GM12801 (cell line): ENCODE data around the gene ABHD2.

Experiments used
- TF ChIP-seq, protein P1 (sequence below): IDR thresholded peaks from one replicate; pipeline ENCODE4 v1.5.1; 2011; ENCODE audit warnings: control low read depth; ENCODE audit not compliant: insufficient read length; ENCODE audit errors: extremely low read depth

Gene ABHD2

DNA sequence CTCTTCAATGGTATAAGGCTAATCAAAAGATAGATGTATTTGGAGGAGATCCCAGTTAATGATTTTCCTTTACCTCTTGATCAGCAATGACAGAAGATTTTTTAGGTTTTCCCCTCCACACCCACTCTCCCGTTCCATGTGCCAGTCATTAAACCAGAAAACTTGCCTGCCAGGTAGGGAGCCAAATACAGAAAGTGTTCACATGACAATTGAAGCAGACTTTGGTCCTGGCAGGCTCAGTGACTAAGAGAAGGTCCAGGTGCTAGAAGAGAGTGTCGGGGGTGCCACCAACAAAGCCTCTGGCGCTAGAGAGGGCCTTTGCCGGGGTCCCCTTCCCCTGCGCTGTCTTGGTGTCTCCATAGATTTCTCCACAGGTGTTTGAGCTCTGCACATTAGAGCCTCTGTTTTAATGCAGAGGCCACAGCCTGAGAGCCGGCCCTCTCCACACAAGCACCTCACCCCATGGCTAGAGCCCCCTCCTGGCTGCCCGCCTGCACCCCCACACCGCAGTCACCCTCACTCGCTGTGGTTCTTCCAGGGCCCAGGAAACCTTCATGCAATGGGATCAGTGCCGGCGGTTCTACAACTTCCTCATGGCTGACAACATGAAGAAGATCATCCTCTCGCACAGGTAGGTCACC is 96.8 kb downstream of the ABHD2 start:
- TF ChIP-seq, protein P1, sequence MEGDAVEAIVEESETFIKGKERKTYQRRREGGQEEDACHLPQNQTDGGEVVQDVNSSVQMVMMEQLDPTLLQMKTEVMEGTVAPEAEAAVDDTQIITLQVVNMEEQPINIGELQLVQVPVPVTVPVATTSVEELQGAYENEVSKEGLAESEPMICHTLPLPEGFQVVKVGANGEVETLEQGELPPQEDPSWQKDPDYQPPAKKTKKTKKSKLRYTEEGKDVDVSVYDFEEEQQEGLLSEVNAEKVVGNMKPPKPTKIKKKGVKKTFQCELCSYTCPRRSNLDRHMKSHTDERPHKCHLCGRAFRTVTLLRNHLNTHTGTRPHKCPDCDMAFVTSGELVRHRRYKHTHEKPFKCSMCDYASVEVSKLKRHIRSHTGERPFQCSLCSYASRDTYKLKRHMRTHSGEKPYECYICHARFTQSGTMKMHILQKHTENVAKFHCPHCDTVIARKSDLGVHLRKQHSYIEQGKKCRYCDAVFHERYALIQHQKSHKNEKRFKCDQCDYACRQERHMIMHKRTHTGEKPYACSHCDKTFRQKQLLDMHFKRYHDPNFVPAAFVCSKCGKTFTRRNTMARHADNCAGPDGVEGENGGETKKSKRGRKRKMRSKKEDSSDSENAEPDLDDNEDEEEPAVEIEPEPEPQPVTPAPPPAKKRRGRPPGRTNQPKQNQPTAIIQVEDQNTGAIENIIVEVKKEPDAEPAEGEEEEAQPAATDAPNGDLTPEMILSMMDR, result no peak

DNA sequence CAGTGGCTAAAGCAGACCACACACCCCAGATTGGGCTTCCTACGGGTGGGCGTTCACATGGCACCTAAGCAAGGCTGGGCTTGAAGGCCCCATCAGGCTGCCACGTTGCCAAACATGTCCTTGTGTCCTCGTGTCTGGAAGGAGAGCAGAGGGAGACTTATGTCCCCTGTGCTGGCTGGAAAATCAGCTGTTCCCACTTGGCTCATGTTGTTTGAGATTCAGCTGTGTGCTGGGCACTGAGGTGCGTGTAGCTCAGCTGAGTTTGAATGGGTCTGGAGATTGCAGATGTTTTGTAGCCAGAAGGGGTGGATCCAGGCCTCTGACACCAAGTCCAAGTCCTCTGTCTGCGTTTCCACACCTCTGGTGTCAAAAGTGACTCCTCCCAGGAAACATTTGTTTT is 98.5 kb downstream of the ABHD2 start:
- TF ChIP-seq, protein P1, result no peak

DNA sequence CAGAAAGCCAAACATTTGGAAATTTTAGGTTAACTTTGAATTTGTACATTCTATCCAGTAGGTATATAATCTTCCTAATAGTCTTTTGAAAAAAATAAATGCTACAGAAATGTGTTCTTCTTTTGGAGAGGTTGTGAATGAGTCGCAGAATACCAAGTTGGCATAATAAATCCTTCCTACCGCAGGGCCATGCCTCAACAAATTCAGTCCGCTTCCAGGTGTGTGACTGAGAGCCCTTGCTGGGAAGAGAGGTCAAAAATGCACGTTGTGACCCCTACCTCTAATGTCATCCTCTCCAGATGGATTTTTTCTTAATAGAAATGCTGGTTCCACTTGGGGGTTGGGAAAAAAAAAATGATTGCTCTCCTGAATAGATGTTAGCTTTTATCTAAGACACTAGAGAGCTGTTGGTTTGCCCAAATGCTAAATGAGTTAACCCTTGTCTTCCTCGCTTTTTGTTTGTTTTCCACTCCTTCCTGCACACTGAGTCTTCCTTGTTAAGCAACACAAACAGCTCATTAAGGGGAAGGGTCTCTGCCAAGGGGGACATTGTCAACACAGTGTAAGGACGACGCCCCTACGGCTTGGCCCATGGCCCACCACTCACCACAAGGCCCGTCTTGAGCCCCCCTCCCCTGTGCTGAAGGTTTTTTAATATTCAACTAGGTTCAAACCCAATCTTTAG is 99.2 kb downstream of the ABHD2 start:
- TF ChIP-seq, protein P1, result no peak

DNA sequence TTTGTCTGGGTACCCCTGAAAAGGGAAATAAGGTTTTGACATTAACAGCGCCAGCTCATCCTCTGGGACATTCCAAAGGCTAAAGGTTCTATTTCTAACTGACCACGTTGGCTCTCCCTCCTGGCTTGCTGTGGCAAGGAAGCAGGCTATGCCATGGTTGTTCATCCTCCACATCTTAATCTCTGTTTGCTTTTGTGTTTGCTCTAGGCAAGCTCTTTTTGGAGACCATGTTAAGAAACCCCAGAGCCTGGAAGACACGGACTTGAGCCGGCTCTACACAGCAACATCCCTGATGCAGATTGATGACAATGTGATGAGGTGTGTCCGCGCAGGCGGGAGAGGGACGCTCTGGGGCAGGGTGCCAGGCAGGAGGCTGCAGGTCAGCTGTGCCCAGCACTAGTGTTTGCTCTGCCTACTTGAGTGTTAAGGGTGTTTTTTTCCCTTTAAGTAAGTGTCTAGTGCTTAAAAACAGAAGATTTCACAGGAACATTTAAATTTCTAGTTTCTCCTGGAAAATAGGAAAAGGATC is 99.8 kb downstream of the ABHD2 start:
- TF ChIP-seq, protein P1, result no peak

DNA sequence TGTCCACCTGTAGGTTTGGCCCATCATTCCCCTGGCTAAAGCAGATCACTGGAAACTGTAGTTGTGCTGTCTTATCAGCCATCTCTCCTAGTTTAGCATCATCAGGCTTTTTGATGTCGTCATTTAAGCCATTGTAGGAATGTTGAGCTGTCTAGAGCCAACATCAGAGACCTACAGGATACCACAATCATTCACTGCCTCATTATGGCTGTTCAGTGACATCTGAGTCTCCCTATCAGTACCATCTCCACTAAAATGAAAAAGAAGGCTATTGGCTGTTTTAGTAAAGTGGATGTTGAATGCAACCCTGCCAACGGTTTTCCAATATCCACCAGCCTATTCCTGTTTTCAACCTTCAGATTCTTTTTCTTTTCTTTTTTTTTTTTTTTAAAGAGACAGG is 103.9 kb downstream of the ABHD2 start:
- TF ChIP-seq, protein P1, result no peak

DNA sequence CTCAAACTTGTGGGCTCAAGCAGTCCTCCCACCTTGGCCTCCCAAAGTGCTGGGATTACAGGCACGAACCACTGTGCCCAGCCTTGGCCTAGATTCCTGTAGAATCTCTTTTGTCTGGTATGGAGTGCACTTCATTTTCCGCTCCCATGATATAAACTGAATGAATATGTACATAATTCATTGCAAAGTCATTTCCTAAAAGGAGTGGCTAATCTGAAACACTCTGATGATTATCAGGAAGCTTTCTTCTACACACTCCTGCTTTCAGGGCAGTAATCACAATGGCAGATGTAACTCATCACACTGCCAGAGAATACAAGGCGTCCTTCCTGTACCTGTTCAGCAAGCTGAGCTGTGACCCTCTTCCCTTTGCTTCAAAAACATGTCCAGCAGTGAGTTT is 104.5 kb downstream of the ABHD2 start:
- TF ChIP-seq, protein P1, result no peak

DNA sequence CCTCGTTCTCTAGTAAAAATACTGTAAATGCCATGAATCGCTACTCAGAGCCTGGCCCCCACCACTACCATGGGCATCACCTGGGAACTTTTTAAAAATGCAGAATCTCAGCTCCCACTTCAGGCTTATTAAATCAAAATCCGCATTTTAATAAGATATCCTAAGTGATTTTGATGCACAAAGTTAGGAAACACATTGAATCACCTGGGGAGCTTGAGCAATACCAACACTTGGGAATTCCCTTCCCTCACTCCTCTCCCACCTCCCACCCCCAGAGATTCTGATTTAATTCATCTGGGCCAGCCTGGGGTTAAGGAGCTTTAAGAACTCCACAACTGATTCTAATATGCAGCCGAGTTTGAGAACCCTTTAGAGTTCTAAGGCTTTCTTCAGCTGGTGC is 106.4 kb downstream of the ABHD2 start:
- TF ChIP-seq, protein P1, result no peak
